HepG2 (cell line): Measurements from ENCODE around the gene TMEM8B. TPM values are rescaled to one million over a fixed set of nuclear protein-coding genes. Genes with fewer than 3 reads are reported as not detected.
A peak's percentile ranks its signal among the peaks of the same experiment; 100 is the strongest.

Experiments used
- ATAC-seq: fragments of 200-7000 bp; cut with Tn5 transposase; 3 replicates; pipeline ENCODE4 v1.9.1; 2020; ENCODE audit warnings: mild to moderate bottlenecking, moderate library complexity
- BruUV-seq: library from RNA; stranded (reverse); fragments of 400-500 nt; replicated peaks from 2 replicates; lab custom pipeline; 2021; lab: Mats Ljungman, UMichigan
- CTCF ChIA-PET: fragments of 300-600 bp; formaldehyde crosslinking; extraction: SDS; loops from one replicate; lab custom pipeline; 2021; ENCODE audit warnings: low total read pairs, inconsistent platforms, low intra/inter-chr PET ratio; lab: Yijun Ruan, JAX
- POLR2A ChIA-PET: fragments of 350-600 bp; sonication (Branson Sonifier 250); formaldehyde crosslinking; loops from one replicate; lab custom pipeline; 2020; ENCODE audit warnings: antibody characterized with exemption, inconsistent platforms; lab: Yijun Ruan, JAX
- DNase-seq: peaks from one replicate; pipeline ENCODE4 v3.0.0-alpha.2; 2015; ENCODE audit warnings: low spot score
- FAIRE-seq: peaks from 3 replicates; lab custom pipeline; 2011; peaks lifted over from hg19 to GRCh38; lab: Jason Lieb, UNC
- H2AFZ ChIP-seq: one replicate; pipeline ENCODE4 v1.6.1; 2011; ENCODE audit warnings: low read length, inconsistent platforms
- H3K27ac ChIP-seq: fragments of 300-600 bp; 3 replicates; pipeline ENCODE4 v1.8.0; 2011; ENCODE audit warnings: mixed run types, mild to moderate bottlenecking, mixed read lengths, low read length, inconsistent platforms; ENCODE audit not compliant: insufficient read depth; ENCODE audit errors: extremely low read length
- H3K27me3 ChIP-seq, 2 experiments: fragments of 200-600 bp in 1 of 2; 2 replicates in 1 of 2; 3 replicates in 1 of 2; pipeline versions ENCODE4 v1.6.0 to v1.8.0; 2011; ENCODE audit warnings: low read length in 2 of 2, mild to moderate bottlenecking in 2 of 2, moderate library complexity in 2 of 2, inconsistent platforms in 1 of 2; ENCODE audit not compliant: insufficient read depth in 2 of 2, control insufficient read depth in 1 of 2
- H3K36me3 ChIP-seq, 2 experiments: fragments of 200-600 bp in 1 of 2; replicated peaks in 1 of 2; 2 replicates in 1 of 2; 3 replicates in 1 of 2; pipeline versions ENCODE4 v1.5.1 to v1.8.0; 2011; ENCODE audit warnings: low read length in 2 of 2, inconsistent platforms in 1 of 2; ENCODE audit not compliant: insufficient read depth in 2 of 2, control insufficient read depth in 1 of 2
- H3K4me1 ChIP-seq: 2 replicates; pipeline ENCODE4 v1.5.1; 2012; ENCODE audit warnings: low read length, inconsistent platforms; ENCODE audit not compliant: insufficient read depth
- H3K4me2 ChIP-seq: 2 replicates; pipeline ENCODE4 v1.6.0; 2011; ENCODE audit warnings: low read depth, low read length, inconsistent platforms
- H3K4me3 ChIP-seq, 3 experiments: fragments of 200-600 bp in 1 of 3; sonication (generic), shearing (Covaris generic) in 1 of 3; replicated peaks in 1 of 3; 2 replicates each; pipeline ENCODE4 v1.5.1; 2011 to 2016; ENCODE audit warnings: low read length in 3 of 3, inconsistent platforms in 2 of 3, low read depth in 2 of 3, mild to moderate bottlenecking in 2 of 3, control low read depth in 1 of 3, mixed read lengths in 1 of 3; ENCODE audit not compliant: insufficient read depth in 1 of 3
- H3K79me2 ChIP-seq: one replicate; pipeline ENCODE4 v1.6.1; 2011; ENCODE audit warnings: low read length, inconsistent platforms; ENCODE audit not compliant: insufficient read depth
- H3K9ac ChIP-seq: 2 replicates; pipeline ENCODE4 v1.6.0; 2011; ENCODE audit warnings: mild to moderate bottlenecking, low read depth, low read length, inconsistent platforms; ENCODE audit not compliant: insufficient read depth
- H3K9me3 ChIP-seq: 2 replicates; pipeline ENCODE4 v1.5.1; 2012; ENCODE audit warnings: mild to moderate bottlenecking, low read length
- H4K20me1 ChIP-seq: 2 replicates; pipeline ENCODE4 v1.6.0; 2011; ENCODE audit warnings: inconsistent platforms, mild to moderate bottlenecking, low read length, moderate library complexity; ENCODE audit not compliant: insufficient read depth
- DBP ChIP-seq: sonication (generic); formaldehyde crosslinking; IDR thresholded peaks from 2 replicates; pipeline ENCODE4 v1.4.0; 2020; ENCODE audit warnings: missing genetic modification reagents; ENCODE audit errors: not compliant biosample characterization
- ETV5 ChIP-seq: IDR thresholded peaks from 2 replicates; pipeline ENCODE4 v1.6.1; 2018; ENCODE audit warnings: missing biosample characterization, missing genetic modification reagents, inconsistent platforms, borderline replicate concordance
- GMEB2 ChIP-seq: IDR thresholded peaks from 2 replicates; pipeline ENCODE4 v1.6.1; 2016; ENCODE audit warnings: missing biosample characterization, missing genetic modification reagents, low read depth
- KLF15 ChIP-seq: sonication (generic); formaldehyde crosslinking; IDR thresholded peaks from 2 replicates; pipeline ENCODE4 v1.8.1; 2023; ENCODE audit warnings: borderline replicate concordance, mild to moderate bottlenecking, inconsistent platforms, missing genetic modification reagents, mixed read lengths
- MXD1 ChIP-seq: sonication (generic); formaldehyde crosslinking; IDR thresholded peaks from 2 replicates; pipeline ENCODE4 v1.4.0; 2020; ENCODE audit warnings: mild to moderate bottlenecking, missing genetic modification reagents
- NFYC ChIP-seq: IDR thresholded peaks from 2 replicates; pipeline ENCODE4 v1.6.1; 2016; ENCODE audit warnings: missing genetic modification reagents, missing compliant biosample characterization
- SNAPC2 ChIP-seq: sonication (generic); formaldehyde crosslinking; IDR thresholded peaks from 2 replicates; pipeline ENCODE4 v1.8.1; 2022; ENCODE audit warnings: mild to moderate bottlenecking, missing genetic modification reagents
- ZNF333 ChIP-seq: sonication (generic); formaldehyde crosslinking; IDR thresholded peaks from 2 replicates; pipeline ENCODE4 v1.4.0; 2020; ENCODE audit warnings: mild to moderate bottlenecking, missing genetic modification reagents, borderline replicate concordance
- ZNF33A ChIP-seq: sonication (generic); formaldehyde crosslinking; IDR thresholded peaks from 2 replicates; pipeline ENCODE4 v1.5.1; 2020; ENCODE audit warnings: missing genetic modification reagents, mild to moderate bottlenecking, moderate library complexity, borderline replicate concordance
- ZNF629 ChIP-seq: sonication (generic); formaldehyde crosslinking; conservative IDR thresholded peaks from 2 replicates; pipeline ENCODE4 v1.5.0; 2020; ENCODE audit warnings: missing genetic modification reagents
- ZNF850 ChIP-seq: sonication (generic); formaldehyde crosslinking; conservative IDR thresholded peaks from 2 replicates; pipeline ENCODE4 v1.9.0; 2021; ENCODE audit warnings: mild to moderate bottlenecking, missing genetic modification reagents
- ZNF878 ChIP-seq: sonication (generic); formaldehyde crosslinking; IDR thresholded peaks from 2 replicates; pipeline ENCODE4 v1.8.1; 2023; ENCODE audit warnings: mild to moderate bottlenecking, missing genetic modification reagents, moderate library complexity
- WGBS: methylation state at CpG from one replicate; pipeline ENCODE4 v1.1.6; 2017; ENCODE audit warnings: low lambda C conversion rate; 5-methylcytosine and 5-hydroxymethylcytosine counted together
- in situ Hi-C: cut with HindIII; loops from 2 replicates; pipeline ENCODE4 v1.10.0; 2017; ENCODE audit warnings: low pct_unique_long_range_greater_than_20kb; ENCODE audit not compliant: extremely low pct_ligation_motif_present
- intact Hi-C: fragments of 100-400 bp; cut with micrococcal nuclease; formaldehyde crosslinking; loops from one replicate; pipeline ENCODE4 v1.10.0; 2022; ENCODE audit not compliant: unreplicated experiment
- polyA plus RNA-seq, 8 experiments: library from polyadenylated mRNA; depleted of rRNA in 3 of 8; stranded (reverse) in 7 of 8; unstranded in 1 of 8; fragments of >200 nt; fragmentation: Illumina TruSeq in 4 of 8; extraction: Trizol in 4 of 8; gene quantifications; 2 replicates each; pipeline versions ENCODE4 v1.2.1 to v1.2.3, GENCODE V29; 2011 to 2016; ENCODE audit warnings: low read depth in 4 of 8, missing spikeins in 1 of 8, mixed read lengths in 1 of 8; ENCODE audit not compliant: insufficient read depth in 1 of 8
- total RNA-seq, 5 experiments: library from RNA; depleted of rRNA; stranded (reverse); fragments of >200 nt; fragmentation: Illumina TruSeq; extraction: Trizol; gene quantifications; 2 replicates each; pipeline ENCODE4 v1.2.3, GENCODE V29; 2016; ENCODE audit warnings: low read depth in 1 of 5

The TMEM8B gene
- total and polyA plus RNA-seq, 2 of the 13 experiments (the other 11 are each of a cell fraction or from before 2014, with no cell fraction given): 2.1 to 2.7 TPM

- no peak for TF ChIP-seq MXD1 (CRISPR knock-in tag)
- TF ChIP-seq ZNF333 (CRISPR knock-in tag): no peak
- TF ChIP-seq ZNF878 (CRISPR knock-in tag): no peak
Observed at GRCh38 chr9:35864695-35865255, 35.7 kb downstream of the TMEM8B start (continued).

- no peaks in the 10 kb centered on the region for H4K20me1 ChIP-seq
- no peaks in the 10 kb centered on the region for H3K79me2 ChIP-seq
- H3K4me2 ChIP-seq: no peak overlapping the region
- H3K4me3 ChIP-seq: no peak overlapping the region
- ATAC-seq: no peak
- H3K4me1 ChIP-seq: 0 out of 2 replicates have a peak, but pooled peaks cover 5% of the 10 kb centered on the region
- ChIA-PET POLR2A (no interaction called here), CTCF (no interaction called here)
- no peak for TF ChIP-seq ZNF33A
- no peak for TF ChIP-seq GMEB2 (CRISPR knock-in tag)
- TF ChIP-seq DBP (CRISPR knock-in tag): no peak
- no peak for TF ChIP-seq SNAPC2 (CRISPR knock-in tag)
- peak; percentile 45; the same call in 1 of the 2 replicates for TF ChIP-seq ZNF629
- no peak for TF ChIP-seq ZNF850 (CRISPR knock-in tag)
- no peak for TF ChIP-seq NFYC (CRISPR knock-in tag)
- TF ChIP-seq KLF15 (CRISPR knock-in tag): no peak
- TF ChIP-seq ETV5 (CRISPR knock-in tag): no peak
- H3K27ac ChIP-seq: no peak overlapping the region
- H3K9ac ChIP-seq: no peak overlapping the region
- no peaks in the 10 kb centered on the region for H3K36me3 ChIP-seq
- H3K27me3 ChIP-seq: peaks cover 1 to 15% of the 10 kb centered on the region in 2 experiments; a peak in 1 of 5 replicates
- H2AFZ ChIP-seq: no peak overlapping the region
- DNase-seq: no peak
- intact Hi-C loops (no loop called here), in situ Hi-C loops (no loop called here)
- whole genome bisulfite sequencing: 17% methylated on average over 3 of the region's 4 CpGs
- H3K9me3 ChIP-seq: no peaks in the 10 kb centered on the region
- BruUV-seq: no TSS peak
- FAIRE-seq: no peak
Observed at GRCh38 chr9:35867538-35867937, 38.5 kb downstream of the TMEM8B start.
